ENCODE results near the gene SORCS2. TPM values are rescaled to one million over a fixed set of nuclear protein-coding genes. Genes with fewer than 3 reads are reported as not detected.

Gene SORCS2
- total and polyA plus RNA-seq, 12 donors = 0.25 to 5.4 (median 2.2) TPM

DNA sequence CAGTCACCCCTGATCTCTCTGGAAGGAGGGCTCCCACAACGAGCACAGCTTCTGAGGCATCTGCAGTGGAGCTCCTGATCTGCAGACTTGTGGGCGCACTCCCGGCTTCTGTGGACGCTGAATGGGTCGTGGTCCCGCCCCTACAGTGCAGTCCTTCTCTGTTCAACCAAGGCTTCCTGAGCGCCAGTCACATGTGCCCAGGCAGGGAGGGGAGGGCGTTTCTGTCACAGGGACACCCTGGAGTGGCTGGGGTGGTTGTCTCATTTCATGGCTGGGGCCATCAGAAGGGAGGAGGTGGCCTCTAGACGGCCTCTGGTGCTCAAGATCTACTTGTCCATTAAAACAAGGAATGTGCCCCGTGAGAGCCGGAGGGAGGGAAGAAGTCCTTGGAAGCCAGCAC lies 309.5 kb downstream of the SORCS2 start:
- WGBS, 2 donors = 74 to 77% methylated on average over 11 of the region's 11 CpGs
- Histone ChIP-seq H3K27ac (no peak overlapping the region), H3K36me3 (no peaks in the 10 kb centered on the region), H3K27me3 (peaks cover 0 to 11% (median 3%) of the 10 kb centered on the region in 7 donors), H3K4me3 (no peak overlapping the region), H3K4me1 (no peaks in the 10 kb centered on the region), H3K9me3 (no peaks in the 10 kb centered on the region)
- intact Hi-C loops (cut with DNase I) = no loop called here
- no peak for ATAC-seq
- no peak for DNase-seq
- TF ChIP-seq, protein P1, sequence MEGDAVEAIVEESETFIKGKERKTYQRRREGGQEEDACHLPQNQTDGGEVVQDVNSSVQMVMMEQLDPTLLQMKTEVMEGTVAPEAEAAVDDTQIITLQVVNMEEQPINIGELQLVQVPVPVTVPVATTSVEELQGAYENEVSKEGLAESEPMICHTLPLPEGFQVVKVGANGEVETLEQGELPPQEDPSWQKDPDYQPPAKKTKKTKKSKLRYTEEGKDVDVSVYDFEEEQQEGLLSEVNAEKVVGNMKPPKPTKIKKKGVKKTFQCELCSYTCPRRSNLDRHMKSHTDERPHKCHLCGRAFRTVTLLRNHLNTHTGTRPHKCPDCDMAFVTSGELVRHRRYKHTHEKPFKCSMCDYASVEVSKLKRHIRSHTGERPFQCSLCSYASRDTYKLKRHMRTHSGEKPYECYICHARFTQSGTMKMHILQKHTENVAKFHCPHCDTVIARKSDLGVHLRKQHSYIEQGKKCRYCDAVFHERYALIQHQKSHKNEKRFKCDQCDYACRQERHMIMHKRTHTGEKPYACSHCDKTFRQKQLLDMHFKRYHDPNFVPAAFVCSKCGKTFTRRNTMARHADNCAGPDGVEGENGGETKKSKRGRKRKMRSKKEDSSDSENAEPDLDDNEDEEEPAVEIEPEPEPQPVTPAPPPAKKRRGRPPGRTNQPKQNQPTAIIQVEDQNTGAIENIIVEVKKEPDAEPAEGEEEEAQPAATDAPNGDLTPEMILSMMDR (IDR thresholded peaks at IDR 0.05) = no peak

DNA sequence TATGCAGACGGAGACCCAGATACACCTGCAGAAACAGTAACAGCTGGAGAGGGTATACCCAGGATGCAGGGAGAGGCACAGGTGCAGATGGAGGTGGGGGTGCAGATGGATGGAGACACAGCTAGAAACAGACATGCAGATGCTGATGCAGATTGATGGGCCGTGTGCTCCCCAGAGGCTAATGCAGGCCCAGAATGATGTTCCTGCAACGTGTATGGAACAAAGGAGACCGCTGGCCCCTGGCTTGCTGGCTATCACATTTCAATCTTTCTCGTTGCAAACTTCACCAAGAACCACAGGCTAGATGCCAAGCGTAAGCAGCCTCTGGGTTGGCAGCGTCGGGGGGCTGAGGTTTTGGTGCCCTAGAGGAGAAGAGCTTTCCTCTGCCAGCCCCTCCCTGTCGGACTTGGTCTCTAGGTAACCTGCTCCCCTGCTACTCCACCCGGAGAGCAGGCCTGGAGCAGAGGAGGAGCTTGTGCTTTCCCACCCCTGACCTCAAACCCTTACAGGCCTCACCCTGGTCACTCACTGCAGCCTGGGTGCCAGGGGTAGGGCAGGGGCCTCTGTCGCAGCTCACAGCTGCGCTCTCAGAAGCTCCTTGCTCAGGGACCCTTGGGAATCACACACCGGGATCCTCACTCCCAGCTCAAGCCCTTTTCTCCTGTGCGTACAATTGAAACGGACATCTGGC lies 311.4 kb downstream of the SORCS2 start:
- Histone ChIP-seq H3K4me1 (no peaks in the 10 kb centered on the region), H3K27me3 (peaks cover 0 to 12% (median 5%) of the 10 kb centered on the region in 7 donors), H3K27ac (no peak overlapping the region), H3K36me3 (no peaks in the 10 kb centered on the region), H3K4me3 (no peak overlapping the region), H3K9me3 (no peaks in the 10 kb centered on the region)
- DNase-seq (no peak), ATAC-seq (no peak)
- intact Hi-C loops (cut with DNase I) = no loop called here
- TF ChIP-seq, protein P1 (IDR thresholded peaks at IDR 0.05) = no peak
- 74 to 80% methylated on average over 15 of the region's 15 CpGs for WGBS, 2 donors

DNA sequence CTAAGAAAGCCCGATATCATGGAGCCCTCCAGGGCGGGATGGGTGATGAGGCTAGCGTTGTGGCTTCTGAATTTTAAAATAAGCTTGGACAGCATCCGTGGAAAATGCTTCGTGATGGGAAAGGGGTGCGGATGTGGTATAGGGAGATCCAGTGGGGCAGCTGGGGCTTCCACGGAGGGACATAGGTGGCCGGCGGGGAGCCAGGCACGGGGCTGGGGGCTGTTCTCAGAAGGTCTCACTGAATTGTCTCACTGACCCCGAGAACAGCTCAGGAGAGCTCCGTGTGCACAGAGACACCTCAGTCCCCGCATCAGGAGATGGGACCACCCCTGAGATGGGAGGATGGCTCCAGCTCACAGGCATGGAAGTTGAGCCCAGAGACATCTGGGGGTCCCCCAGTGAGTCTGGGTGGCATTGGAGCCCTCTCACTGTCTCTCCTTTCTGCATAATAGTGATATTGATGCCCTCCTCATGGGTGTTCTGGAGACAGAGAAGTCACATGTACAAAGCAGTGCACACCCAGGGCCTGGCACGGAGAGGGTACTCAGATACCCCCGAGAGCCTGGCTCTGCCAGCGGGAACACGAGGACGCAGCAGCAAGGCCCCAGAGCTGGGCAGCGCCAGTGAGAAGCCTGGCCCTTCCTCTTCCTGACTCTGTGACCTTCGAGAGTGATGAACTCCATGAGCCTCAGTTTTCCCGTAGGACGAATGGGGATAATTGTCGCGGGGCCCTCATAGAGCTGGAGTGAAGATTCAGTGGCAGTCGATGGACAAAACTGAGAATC lies 313.0 kb downstream of the SORCS2 start:
- Histone ChIP-seq H3K36me3 (no peaks in the 10 kb centered on the region), H3K4me3 (no peak overlapping the region), H3K4me1 (no peaks in the 10 kb centered on the region), H3K27me3 (peaks cover 0 to 21% (median 10%) of the 10 kb centered on the region in 7 donors), H3K27ac (no peak overlapping the region), H3K9me3 (no peaks in the 10 kb centered on the region)
- ATAC-seq (no peak), DNase-seq (no peak)
- TF ChIP-seq, protein P1 (IDR thresholded peaks at IDR 0.05) = no peak
- intact Hi-C loops (cut with DNase I) = no loop called here
- WGBS, 2 donors = 92 to 93% methylated on average over 25 of the region's 25 CpGs

DNA sequence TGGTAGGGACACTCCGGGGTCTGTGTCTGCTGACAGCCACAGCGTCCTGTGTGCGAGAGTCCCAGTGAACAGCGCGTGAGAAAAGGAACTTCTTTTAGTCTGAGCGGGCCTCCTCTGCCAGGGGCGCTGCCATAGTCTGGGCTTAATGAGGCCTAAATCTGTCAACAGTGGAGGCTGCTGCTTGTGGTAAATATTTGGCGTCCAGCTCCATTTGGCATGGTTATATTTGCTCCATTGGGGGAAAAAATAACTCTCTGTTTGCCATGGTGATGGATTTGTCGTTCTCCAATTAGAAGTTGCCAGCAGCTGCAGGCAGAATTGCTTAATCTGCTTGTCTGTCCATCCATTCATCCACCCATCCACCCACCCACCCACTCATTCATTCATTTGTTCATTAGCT lies 313.8 kb downstream of the SORCS2 start:
- Histone ChIP-seq H3K27me3 (peaks cover 0 to 23% (median 10%) of the 10 kb centered on the region in 7 donors), H3K27ac (no peak overlapping the region), H3K4me1 (no peaks in the 10 kb centered on the region), H3K9me3 (no peaks in the 10 kb centered on the region), H3K36me3 (no peaks in the 10 kb centered on the region), H3K4me3 (no peak overlapping the region)
- DNase-seq = no peak
- intact Hi-C loops (cut with DNase I) = no loop called here
- ATAC-seq = no peak
- TF ChIP-seq, protein P1 (IDR thresholded peaks at IDR 0.05) = no peak
- WGBS, 2 donors = 90 to 93% methylated on average over 9 of the region's 9 CpGs
